OCI-LY3 (cell line): ENCODE measurements around the gene RPRM.

Experiments
- H2AFZ ChIP-seq: fragments of 200-600, 300-600 bp; shearing (Covaris generic); 2 replicates; pipeline ENCODE4 v1.6.0; 2014; ENCODE audit warnings: antibody characterized with exemption, low read depth, low read length
- H3K27ac ChIP-seq: fragments of 200-600, 300-600 bp; sonication (generic); 2 replicates; pipeline ENCODE4 v1.5.1; 2014; ENCODE audit warnings: mild to moderate bottlenecking, low read length, moderate library complexity, mixed read lengths
- H3K27me3 ChIP-seq: fragments of 200-600, 300-600 bp; sonication (generic); 2 replicates; pipeline ENCODE4 v1.6.1; 2014; ENCODE audit warnings: low read depth, low read length, mixed read lengths
- H3K36me3 ChIP-seq: fragments of 200-600, 300-600 bp; sonication (generic); replicated peaks from 2 replicates; pipeline ENCODE3; 2014; ENCODE audit warnings: low read depth, low read length, mixed read lengths
- H3K4me1 ChIP-seq: fragments of 300-600, 200-600 bp; sonication (generic); 2 replicates; pipeline ENCODE4 v1.6.1; 2014; ENCODE audit warnings: low read length, mixed read lengths
- H3K4me2 ChIP-seq: fragments of 200-600, 300-600 bp; sonication (generic); 2 replicates; pipeline ENCODE4 v1.6.1; 2014; ENCODE audit warnings: low read length, mixed read lengths
- H3K4me3 ChIP-seq: fragments of 300-600, 200-600 bp; sonication (generic); 2 replicates; pipeline ENCODE4 v1.5.1; 2014; ENCODE audit warnings: antibody characterized with exemption, mild to moderate bottlenecking, low read length, moderate library complexity
- H3K79me2 ChIP-seq: fragments of 300-600, 200-600 bp; shearing (Covaris generic); 2 replicates; pipeline ENCODE4 v1.6.1; 2014; ENCODE audit warnings: mild to moderate bottlenecking, low read length, mixed read lengths
- H3K9ac ChIP-seq: fragments of 300-600, 200-600 bp; shearing (Covaris generic); 2 replicates; pipeline ENCODE4 v1.6.0; 2014; ENCODE audit warnings: mild to moderate bottlenecking, low read length, moderate library complexity
- H3K9me3 ChIP-seq: fragments of 200-600, 300-600 bp; shearing (Covaris generic); 2 replicates; pipeline ENCODE4 v1.6.1; 2014; ENCODE audit warnings: low read length, mixed read lengths; ENCODE audit not compliant: insufficient read depth
- H4K20me1 ChIP-seq: fragments of 200-600, 300-600 bp; sonication (generic); 2 replicates; pipeline ENCODE4 v1.6.1; 2016; ENCODE audit warnings: low read length, mixed read lengths; ENCODE audit not compliant: insufficient read depth
- CTCF ChIP-seq: fragments of 200-600, 300-600 bp; sonication (generic); IDR thresholded peaks from 2 replicates; pipeline ENCODE4 v1.5.1; 2014; ENCODE audit warnings: antibody characterized with exemption, low read length, low read depth
- EZH2phosphoT487 ChIP-seq: fragments of 200-600 bp; shearing (Covaris generic); IDR thresholded peaks from 2 replicates; pipeline ENCODE4 v1.6.1; 2018; ENCODE audit warnings: antibody characterized with exemption, mixed run types, low read depth

The RPRM gene

GRCh38 chr2:153474407-153474806 lies 4.2 kb downstream of the RPRM start:
- Histone ChIP-seq H3K27me3 (no peaks in the 10 kb centered on the region), H3K4me1 (peaks cover 7% of the 10 kb centered on the region), H2AFZ (no peak overlapping the region), H3K4me2 (no peak overlapping the region), H3K9ac (no peak overlapping the region), H4K20me1 (no peaks in the 10 kb centered on the region), H3K36me3 (no peaks in the 10 kb centered on the region), H3K4me3 (no peak overlapping the region), H3K9me3 (no peaks in the 10 kb centered on the region), H3K79me2 (no peaks in the 10 kb centered on the region), H3K27ac (no peak overlapping the region)
- TF ChIP-seq CTCF (no peak), EZH2phosphoT487 (no peak)

- Histone ChIP-seq H3K4me1 (peaks cover 7% of the 10 kb centered on the region), H3K27me3 (no peaks in the 10 kb centered on the region), H3K79me2 (no peaks in the 10 kb centered on the region), H3K4me3 (no peak overlapping the region), H3K36me3 (no peaks in the 10 kb centered on the region), H3K9ac (no peak overlapping the region), H2AFZ (no peak overlapping the region), H3K4me2 (no peak overlapping the region), H3K9me3 (no peaks in the 10 kb centered on the region), H3K27ac (no peak overlapping the region), H4K20me1 (no peaks in the 10 kb centered on the region)
- TF ChIP-seq CTCF (no peak), EZH2phosphoT487 (no peak)
Observed at GRCh38 chr2:153470867-153471266, 7.7 kb downstream of the RPRM start.

DNA sequence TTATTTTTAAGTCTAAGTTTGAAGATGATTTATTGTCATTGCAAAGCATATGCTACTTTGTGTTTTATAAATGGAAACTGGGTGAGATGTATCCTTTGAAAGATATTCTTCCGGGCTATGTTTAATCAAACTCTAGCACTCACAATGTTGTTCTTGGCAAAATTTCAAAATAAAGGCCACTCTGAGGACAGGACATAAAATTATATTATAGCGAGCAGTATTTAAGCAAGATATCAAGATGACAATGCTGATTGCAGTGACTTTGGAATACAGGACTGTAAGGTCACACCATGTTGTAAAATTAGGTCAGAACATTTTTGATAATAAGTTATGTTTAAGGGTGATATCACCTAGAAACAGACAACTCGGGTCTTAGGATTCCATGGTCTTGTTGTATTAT lies 14.2 kb downstream of the RPRM start:
- no peak overlapping the region for H3K9ac ChIP-seq
- no peak overlapping the region for H3K4me3 ChIP-seq
- H3K36me3 ChIP-seq = no peaks in the 10 kb centered on the region
- no peaks in the 10 kb centered on the region for H3K27me3 ChIP-seq
- H2AFZ ChIP-seq = no peak overlapping the region
- no peak overlapping the region for H3K4me2 ChIP-seq
- TF ChIP-seq CTCF (no peak), EZH2phosphoT487 (no peak)
- H3K27ac ChIP-seq = no peak overlapping the region
- no peaks in the 10 kb centered on the region for H4K20me1 ChIP-seq
- no peaks in the 10 kb centered on the region for H3K9me3 ChIP-seq
- no peaks in the 10 kb centered on the region for H3K79me2 ChIP-seq
- H3K4me1 ChIP-seq = no peaks in the 10 kb centered on the region

DNA sequence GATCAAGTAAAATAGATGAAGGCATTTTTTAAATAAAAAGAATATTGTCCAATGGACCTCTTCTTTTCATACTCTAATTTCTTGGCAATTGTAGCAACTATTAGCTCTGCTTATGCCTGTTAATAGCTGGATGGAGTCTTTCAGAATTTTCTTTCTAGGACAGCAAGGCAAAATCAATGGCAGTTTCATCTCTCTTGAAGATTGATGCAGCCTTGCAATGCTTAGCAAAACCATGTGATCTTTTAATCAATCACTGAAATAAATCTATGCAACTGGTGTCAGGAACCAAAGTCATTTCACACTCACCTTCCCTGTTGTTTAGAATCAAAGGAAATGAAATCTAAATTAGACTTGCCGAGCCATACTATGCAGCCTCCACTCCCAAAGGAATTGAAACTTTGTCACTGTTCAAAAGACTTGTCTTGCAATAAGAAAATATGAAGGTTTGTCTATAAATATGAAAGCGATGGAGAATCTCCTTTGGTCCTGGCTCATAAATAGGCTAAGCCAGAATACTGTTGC lies 16.2 kb downstream of the RPRM start:
- TF ChIP-seq CTCF (no peak), EZH2phosphoT487 (no peak)
- Histone ChIP-seq H4K20me1 (no peaks in the 10 kb centered on the region), H3K4me1 (no peaks in the 10 kb centered on the region), H3K9me3 (no peaks in the 10 kb centered on the region), H3K27ac (no peak overlapping the region), H3K79me2 (no peaks in the 10 kb centered on the region), H3K27me3 (no peaks in the 10 kb centered on the region), H3K36me3 (no peaks in the 10 kb centered on the region), H3K4me2 (no peak overlapping the region), H3K9ac (no peak overlapping the region), H3K4me3 (no peak overlapping the region), H2AFZ (no peak overlapping the region)
